Heart left ventricle (tissue), 16 donors: ENCODE results near the gene COL27A1. TPM values are rescaled to one million over a fixed set of nuclear protein-coding genes. Genes with fewer than 3 reads are reported as not detected.

Source experiments
- ATAC-seq, 4 donors: fragments of 200-7000 bp; cut with Tn5 transposase; one replicate each; pipeline ENCODE4 v1.9.1; 2020 to 2022; ENCODE audit warnings: moderate library complexity in 4 of 4, mild to moderate bottlenecking in 3 of 4, moderate number of reproducible peaks in 1 of 4
- DNase-seq, 5 donors: peaks; one replicate each; pipeline ENCODE4 v3.0.0-alpha.2; 2020
- H3K27ac ChIP-seq, 12 donors: fragments of 200-600 bp; sonication (generic) in 4 of 12; one replicate each; pipeline versions ENCODE4 v1.5.0 to v1.8.0; 2016 to 2022; ENCODE audit warnings: mild to moderate bottlenecking in 2 of 12
- H3K27me3 ChIP-seq, 9 donors: fragments of 200-600 bp; sonication (generic) in 2 of 9; one replicate each; pipeline versions ENCODE4 v1.5.1 to v1.8.0; 2016 to 2022; ENCODE audit warnings: mild to moderate bottlenecking in 3 of 9
- H3K36me3 ChIP-seq, 9 donors: fragments of 200-600 bp; sonication (generic) in 2 of 9; one replicate each; pipeline versions ENCODE4 v1.5.0 to v1.8.0; 2018 to 2022; ENCODE audit warnings: mild to moderate bottlenecking in 2 of 9
- H3K4me1 ChIP-seq, 12 donors: fragments of 200-600 bp; sonication (generic) in 4 of 12; one replicate each; pipeline versions ENCODE4 v1.5.0 to v1.8.0; 2016 to 2022; ENCODE audit warnings: mild to moderate bottlenecking in 3 of 12
- H3K4me3 ChIP-seq, 12 donors: fragments of 200-600 bp; sonication (generic) in 4 of 12; one replicate each; pipeline versions ENCODE4 v1.5.0 to v1.8.0; 2017 to 2022; ENCODE audit warnings: mild to moderate bottlenecking in 9 of 12, moderate library complexity in 4 of 12
- H3K9me3 ChIP-seq, 12 donors: fragments of 200-600 bp; sonication (generic) in 4 of 12; one replicate each; pipeline versions ENCODE4 v1.5.0 to v1.8.0; 2016 to 2022; ENCODE audit warnings: mild to moderate bottlenecking in 1 of 12
- POLR2A ChIP-seq, 2 donors: fragments of 450-650 bp; IDR thresholded peaks; one replicate each; pipeline ENCODE4 v1.6.1; 2017; ENCODE audit warnings: antibody characterized with exemption in 2 of 2, mild to moderate bottlenecking in 2 of 2, moderate library complexity in 2 of 2
- WGBS, 4 donors: extraction: QIAGEN DNeasy Blood & Tissue Kit in 2 of 4; methylation state at CpG; one replicate each; pipeline versions ENCODE4 v1.1.5 to v1.1.7; 2013 to 2018; 5-methylcytosine and 5-hydroxymethylcytosine counted together
- intact Hi-C, 10 donors: fragments of 100-400 bp; cut with DNase I; formaldehyde crosslinking; loops; one replicate each; pipeline versions ENCODE4 v1.11.1 to v1.14.2; 2022
- polyA plus RNA-seq, 2 donors: library from polyadenylated mRNA; stranded (reverse); fragments of 200-250 nt; gene quantifications; one replicate each; pipeline ENCODE4 v1.2.3, GENCODE V29; 2013
- total RNA-seq, 9 donors: library from RNA; depleted of rRNA in 2 of 9; stranded (reverse); fragments of >200 nt in 2 of 9; fragmentation: NEBNext Ultra II Directional in 3 of 9; extraction: Animal tissue kit (Norgen Biotek cat#: 25700) in 3 of 9; gene quantifications; one replicate each; pipeline versions ENCODE4 v1.1.0 to v1.2.4, GENCODE V29; 2016 to 2023
- TF ChIP-seq, protein P1 (sequence below), 12 donors: fragments of 200-600 bp; sonication (generic) in 4 of 12; IDR thresholded peaks; one replicate each; pipeline versions ENCODE4 v1.5.0 to v1.8.0; 2018 to 2022; ENCODE audit warnings: antibody characterized with exemption in 12 of 12, mild to moderate bottlenecking in 5 of 12
- donor health status: ischemic (EF 13 %, LVEDD 7.1; RV severe dilation, severe dysfunction).
- donor health status: healthy with polysubstance abuse.
- donor health status: DM: no; HTN: yes; CAD: no.
- donor health status: DM: no; HTN: no; CAD: no.
- donor health status: ischemic (EF 25% LVEDD 6.9; RV normal size, moderate dysfunction).
- donor health status: ischemic (EF 25% LVEDD 5.7; RV mildly dilated, moderate dysfunction).
- donor health status: healthy.
- donor health status: DM: yes; HTN: yes; CAD: no.
- donor health status: ischemic (EF 35%, LVEDD 5.7; RV mildly dilated, moderate dysfunction).
- donor health status: nonischemic (EF 11% LVEDD 7.7; RV severe dilation, severe dysfunction).
- donor health status: DM: yes; HTN: yes; CAD: no.
- donor health status: PGD.
- donor health status: ischemic (EF 29% LVEDD 5.4; RV normal size, mild dysfunction).
- donor health status: nonischemic (EF 23%, LVEDD 6.1; RV moderate dilation, normal function).

The COL27A1 gene
- total and polyA plus RNA-seq, 11 donors, result 2.3 to 14.2 (median 5.2) TPM

GRCh38 chr9:114258218-114258617, 102.9 kb downstream of the COL27A1 start:
- intact Hi-C loops, result no loop called here
- ATAC-seq (no peak), DNase-seq (no peak)

GRCh38 chr9:114258866-114259797, 103.8 kb downstream of the COL27A1 start:
- Histone ChIP-seq H3K4me3 (no peak overlapping the region), H3K4me1 (peaks cover 0 to 8% (median 0%) of the 10 kb centered on the region in 12 donors), H3K27me3 (no peaks in the 10 kb centered on the region), H3K9me3 (no peaks in the 10 kb centered on the region), H3K36me3 (no peaks in the 10 kb centered on the region), H3K27ac (no peak overlapping the region)
- TF ChIP-seq POLR2A (IDR thresholded peaks at IDR 0.05), result no peak
- TF ChIP-seq, protein P1, sequence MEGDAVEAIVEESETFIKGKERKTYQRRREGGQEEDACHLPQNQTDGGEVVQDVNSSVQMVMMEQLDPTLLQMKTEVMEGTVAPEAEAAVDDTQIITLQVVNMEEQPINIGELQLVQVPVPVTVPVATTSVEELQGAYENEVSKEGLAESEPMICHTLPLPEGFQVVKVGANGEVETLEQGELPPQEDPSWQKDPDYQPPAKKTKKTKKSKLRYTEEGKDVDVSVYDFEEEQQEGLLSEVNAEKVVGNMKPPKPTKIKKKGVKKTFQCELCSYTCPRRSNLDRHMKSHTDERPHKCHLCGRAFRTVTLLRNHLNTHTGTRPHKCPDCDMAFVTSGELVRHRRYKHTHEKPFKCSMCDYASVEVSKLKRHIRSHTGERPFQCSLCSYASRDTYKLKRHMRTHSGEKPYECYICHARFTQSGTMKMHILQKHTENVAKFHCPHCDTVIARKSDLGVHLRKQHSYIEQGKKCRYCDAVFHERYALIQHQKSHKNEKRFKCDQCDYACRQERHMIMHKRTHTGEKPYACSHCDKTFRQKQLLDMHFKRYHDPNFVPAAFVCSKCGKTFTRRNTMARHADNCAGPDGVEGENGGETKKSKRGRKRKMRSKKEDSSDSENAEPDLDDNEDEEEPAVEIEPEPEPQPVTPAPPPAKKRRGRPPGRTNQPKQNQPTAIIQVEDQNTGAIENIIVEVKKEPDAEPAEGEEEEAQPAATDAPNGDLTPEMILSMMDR (IDR thresholded peaks at IDR 0.05), result no peak
- intact Hi-C loops, result no loop called here
- DNase-seq (no peak), ATAC-seq (no peak)
- WGBS, 4 donors, result 65 to 78% (median 75%) methylated on average over 6 of the region's 6 CpGs

More at GRCh38 chr9:114258218-114258617, 102.9 kb downstream of the COL27A1 start:
- Histone ChIP-seq H3K4me3 (no peak overlapping the region), H3K27me3 (no peaks in the 10 kb centered on the region), H3K4me1 (peaks cover 0 to 8% (median 0%) of the 10 kb centered on the region in 12 donors), H3K36me3 (no peaks in the 10 kb centered on the region), H3K9me3 (no peaks in the 10 kb centered on the region), H3K27ac (no peak overlapping the region)
- TF ChIP-seq, protein P1 (IDR thresholded peaks at IDR 0.05), result no peak
- TF ChIP-seq POLR2A (IDR thresholded peaks at IDR 0.05), result no peak
- WGBS, 4 donors, result 83 to 90% (median 89%) methylated on average over 9 to 10 of the region's 10 CpGs

GRCh38 chr9:114259798-114260523, 104.6 kb downstream of the COL27A1 start:
- Histone ChIP-seq H3K27me3 (no peaks in the 10 kb centered on the region), H3K9me3 (no peaks in the 10 kb centered on the region), H3K4me3 (no peak overlapping the region), H3K4me1 (peaks cover 0 to 8% (median 0%) of the 10 kb centered on the region in 12 donors), H3K36me3 (no peaks in the 10 kb centered on the region), H3K27ac (no peak overlapping the region)
- DNase-seq (no peak), ATAC-seq (no peak)
- 53 to 75% (median 70%) methylated on average over 11 to 15 of the region's 15 CpGs for WGBS, 4 donors
- intact Hi-C loops, result loop anchor here in 2 of 10 donors (5.0 to 10.0 kb wide), 3 partner anchors 103 to 153 kb away; partner anchors contain the start of gene COL27A1 (in 2 of the 2)
- no peak for TF ChIP-seq POLR2A (IDR thresholded peaks at IDR 0.05)
- TF ChIP-seq, protein P1 (IDR thresholded peaks at IDR 0.05), result no peak

DNA sequence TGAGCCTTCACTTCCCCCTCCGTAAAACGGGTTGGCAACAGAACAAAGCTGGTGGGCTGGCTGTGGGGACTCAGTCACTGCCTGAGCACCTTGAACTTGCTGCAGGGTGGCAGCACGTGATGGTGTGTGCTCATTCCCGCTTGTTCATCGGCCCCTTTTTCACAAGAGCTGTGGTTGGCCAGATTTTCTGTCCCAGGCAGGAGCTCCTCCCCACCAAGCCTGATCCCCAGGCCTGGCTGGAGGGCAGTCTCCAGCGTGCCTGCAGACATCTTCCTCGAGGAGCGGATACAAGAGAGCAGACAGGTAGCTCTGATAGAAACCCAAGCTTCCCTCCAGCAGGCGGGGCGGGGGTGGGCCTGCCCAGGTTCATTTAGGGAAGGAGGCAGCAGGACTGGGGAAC, 105.7 kb downstream of the COL27A1 start:
- no peak overlapping the region for H3K27ac ChIP-seq
- H3K4me1 ChIP-seq, result peaks cover 0 to 8% (median 0%) of the 10 kb centered on the region in 12 donors
- WGBS, 4 donors, result 85 to 95% (median 92%) methylated on average over 8 to 10 of the region's 10 CpGs
- H3K27me3 ChIP-seq, result no peaks in the 10 kb centered on the region
- TF ChIP-seq, protein P1 (IDR thresholded peaks at IDR 0.05), result no peak
- TF ChIP-seq POLR2A (IDR thresholded peaks at IDR 0.05), result no peak
- H3K4me3 ChIP-seq, result no peak overlapping the region
- no peak for ATAC-seq
- H3K9me3 ChIP-seq, result no peaks in the 10 kb centered on the region
- no peaks in the 10 kb centered on the region for H3K36me3 ChIP-seq
- intact Hi-C loops, result loop anchor here in 2 of 10 donors (5.0 to 10.0 kb wide), 3 partner anchors 104 to 154 kb away; partner anchors contain the start of gene COL27A1 (in 2 of the 2)
- DNase-seq, result no peak
